Ishikawa (cell line): ENCODE results near the gene CLCN4.
A peak's percentile ranks its signal among the peaks of the same experiment; 100 is the strongest.

Experiments
- CEBPB ChIP-seq: IDR thresholded peaks from 2 replicates; pipeline ENCODE4 v1.6.1; 2012
- CREB1 ChIP-seq: IDR thresholded peaks from 2 replicates; pipeline ENCODE4 v1.6.1; 2012; ENCODE audit warnings: low read depth
- EGR1 ChIP-seq: IDR thresholded peaks from 2 replicates; pipeline ENCODE4 v1.6.1; 2012
- EP300 ChIP-seq: IDR thresholded peaks from 2 replicates; pipeline ENCODE4 v1.6.1; 2012; ENCODE audit warnings: borderline replicate concordance
- FOXM1 ChIP-seq: IDR thresholded peaks from 2 replicates; pipeline ENCODE4 v1.6.1; 2012; ENCODE audit warnings: low read depth, borderline replicate concordance
- NFIC ChIP-seq: IDR thresholded peaks from 2 replicates; pipeline ENCODE4 v1.6.1; 2012
- RAD21 ChIP-seq: IDR thresholded peaks from 2 replicates; pipeline ENCODE4 v1.6.1; 2012; ENCODE audit warnings: low read depth
- TAF1 ChIP-seq: IDR thresholded peaks from 2 replicates; pipeline ENCODE4 v1.6.1; 2012; ENCODE audit warnings: low read depth, mild to moderate bottlenecking
- TCF12 ChIP-seq: IDR thresholded peaks from 2 replicates; pipeline ENCODE4 v1.6.1; 2012; ENCODE audit warnings: low read depth
- TEAD4 ChIP-seq: IDR thresholded peaks from 2 replicates; pipeline ENCODE4 v1.6.1; 2012
- YY1 ChIP-seq: IDR thresholded peaks from 2 replicates; pipeline ENCODE4 v1.6.1; 2012; ENCODE audit warnings: low read depth
- ZBTB7A ChIP-seq: IDR thresholded peaks from 2 replicates; pipeline ENCODE4 v1.6.1; 2012; ENCODE audit warnings: low read depth
- TF ChIP-seq, protein P1 (sequence below): IDR thresholded peaks from 2 replicates; pipeline ENCODE4 v1.6.1; 2012
- TF ChIP-seq, protein P2 (sequence below): IDR thresholded peaks from 2 replicates; pipeline ENCODE4 v1.6.1; 2012; ENCODE audit warnings: low read depth, mild to moderate bottlenecking
- TF ChIP-seq, protein P3 (sequence below): IDR thresholded peaks from 2 replicates; pipeline ENCODE4 v1.6.1; 2012

CLCN4 gene

DNA sequence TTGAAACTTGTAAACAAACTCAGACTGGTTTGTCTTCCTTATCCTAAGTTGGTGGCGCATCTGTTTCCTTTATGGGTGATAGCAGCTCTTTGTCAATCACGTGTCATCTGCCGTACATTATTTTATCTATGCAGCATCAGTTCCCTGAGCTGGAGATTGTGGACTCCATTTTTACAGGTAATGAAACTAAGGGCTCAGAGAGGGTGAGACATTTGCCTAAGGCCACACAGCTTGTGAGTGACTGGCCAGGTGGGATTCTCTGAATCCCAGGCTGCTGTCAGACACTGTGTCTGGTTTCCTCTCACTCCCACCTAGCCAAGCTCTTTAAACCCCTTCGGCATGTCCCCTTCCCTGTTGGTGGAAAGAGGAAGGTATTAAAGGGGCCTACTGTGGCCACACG, 41.7 kb upstream of the CLCN4 start:
- TF ChIP-seq EP300 (no peak), CREB1 (no peak), TEAD4 (no peak), CEBPB (no peak), YY1 (no peak), EGR1 (no peak), TAF1 (no peak), NFIC (no peak), FOXM1 (no peak), ZBTB7A (no peak), TCF12 (no peak), RAD21 (no peak)
- TF ChIP-seq, protein P1, sequence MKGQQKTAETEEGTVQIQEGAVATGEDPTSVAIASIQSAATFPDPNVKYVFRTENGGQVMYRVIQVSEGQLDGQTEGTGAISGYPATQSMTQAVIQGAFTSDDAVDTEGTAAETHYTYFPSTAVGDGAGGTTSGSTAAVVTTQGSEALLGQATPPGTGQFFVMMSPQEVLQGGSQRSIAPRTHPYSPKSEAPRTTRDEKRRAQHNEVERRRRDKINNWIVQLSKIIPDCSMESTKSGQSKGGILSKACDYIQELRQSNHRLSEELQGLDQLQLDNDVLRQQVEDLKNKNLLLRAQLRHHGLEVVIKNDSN, result no peak
- TF ChIP-seq, protein P2, sequence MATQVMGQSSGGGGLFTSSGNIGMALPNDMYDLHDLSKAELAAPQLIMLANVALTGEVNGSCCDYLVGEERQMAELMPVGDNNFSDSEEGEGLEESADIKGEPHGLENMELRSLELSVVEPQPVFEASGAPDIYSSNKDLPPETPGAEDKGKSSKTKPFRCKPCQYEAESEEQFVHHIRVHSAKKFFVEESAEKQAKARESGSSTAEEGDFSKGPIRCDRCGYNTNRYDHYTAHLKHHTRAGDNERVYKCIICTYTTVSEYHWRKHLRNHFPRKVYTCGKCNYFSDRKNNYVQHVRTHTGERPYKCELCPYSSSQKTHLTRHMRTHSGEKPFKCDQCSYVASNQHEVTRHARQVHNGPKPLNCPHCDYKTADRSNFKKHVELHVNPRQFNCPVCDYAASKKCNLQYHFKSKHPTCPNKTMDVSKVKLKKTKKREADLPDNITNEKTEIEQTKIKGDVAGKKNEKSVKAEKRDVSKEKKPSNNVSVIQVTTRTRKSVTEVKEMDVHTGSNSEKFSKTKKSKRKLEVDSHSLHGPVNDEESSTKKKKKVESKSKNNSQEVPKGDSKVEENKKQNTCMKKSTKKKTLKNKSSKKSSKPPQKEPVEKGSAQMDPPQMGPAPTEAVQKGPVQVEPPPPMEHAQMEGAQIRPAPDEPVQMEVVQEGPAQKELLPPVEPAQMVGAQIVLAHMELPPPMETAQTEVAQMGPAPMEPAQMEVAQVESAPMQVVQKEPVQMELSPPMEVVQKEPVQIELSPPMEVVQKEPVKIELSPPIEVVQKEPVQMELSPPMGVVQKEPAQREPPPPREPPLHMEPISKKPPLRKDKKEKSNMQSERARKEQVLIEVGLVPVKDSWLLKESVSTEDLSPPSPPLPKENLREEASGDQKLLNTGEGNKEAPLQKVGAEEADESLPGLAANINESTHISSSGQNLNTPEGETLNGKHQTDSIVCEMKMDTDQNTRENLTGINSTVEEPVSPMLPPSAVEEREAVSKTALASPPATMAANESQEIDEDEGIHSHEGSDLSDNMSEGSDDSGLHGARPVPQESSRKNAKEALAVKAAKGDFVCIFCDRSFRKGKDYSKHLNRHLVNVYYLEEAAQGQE, result no peak
- TF ChIP-seq, protein P3, sequence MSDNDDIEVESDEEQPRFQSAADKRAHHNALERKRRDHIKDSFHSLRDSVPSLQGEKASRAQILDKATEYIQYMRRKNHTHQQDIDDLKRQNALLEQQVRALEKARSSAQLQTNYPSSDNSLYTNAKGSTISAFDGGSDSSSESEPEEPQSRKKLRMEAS, result no peak

DNA sequence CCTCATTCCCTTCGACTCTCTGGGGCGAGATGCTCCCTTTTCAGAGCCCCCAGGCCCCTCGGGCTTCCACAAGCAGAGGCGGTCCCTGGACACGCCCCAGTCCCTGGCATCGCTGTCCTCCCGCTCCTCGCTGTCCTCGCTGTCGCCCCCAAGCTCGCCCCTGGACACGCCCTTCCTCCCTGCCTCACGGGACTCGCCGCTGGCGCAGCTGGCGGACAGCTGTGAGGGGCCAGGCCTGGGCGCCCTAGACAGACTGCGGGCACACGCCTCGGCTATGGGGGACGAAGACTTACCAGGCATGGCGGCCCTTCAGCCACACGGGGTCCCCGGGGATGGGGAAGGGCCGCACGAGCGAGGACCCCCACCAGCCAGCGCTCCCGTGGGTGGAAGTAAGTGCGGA, 39.5 kb upstream of the CLCN4 start:
- TF ChIP-seq CREB1 (no peak), CEBPB (no peak), ZBTB7A (no peak), TCF12 (no peak), EP300 (no peak), TAF1 (no peak), YY1 (no peak), FOXM1 (no peak), NFIC (no peak), RAD21 (no peak), TEAD4 (no peak), EGR1 (no peak)
- TF ChIP-seq, protein P1, result no peak
- TF ChIP-seq, protein P2, result no peak
- TF ChIP-seq, protein P3, result no peak

DNA sequence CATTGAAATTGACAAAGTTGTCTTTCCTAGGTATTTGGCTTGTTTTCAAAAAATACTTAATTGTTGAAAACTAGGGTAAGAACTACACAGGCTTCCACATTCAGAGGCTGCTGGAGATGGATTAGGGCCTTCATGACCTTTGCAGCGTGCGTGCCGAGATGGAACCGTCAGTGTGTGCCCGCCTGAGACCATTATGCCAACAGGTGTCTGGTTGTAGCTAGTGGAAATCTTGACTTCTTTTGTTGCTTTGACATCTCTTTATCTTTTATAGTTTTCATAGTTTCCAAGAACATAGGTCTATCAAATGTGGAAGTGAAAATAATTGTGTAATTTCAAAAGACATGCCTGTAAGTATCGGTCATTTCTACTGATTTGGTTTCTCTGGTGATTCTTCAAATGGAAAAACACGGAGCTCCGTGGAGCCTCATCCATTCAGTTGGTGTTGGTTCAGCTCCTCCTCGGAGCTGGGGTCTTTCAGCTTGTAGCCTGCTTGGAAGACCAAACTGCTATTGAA, 38.9 kb upstream of the CLCN4 start:
- TF ChIP-seq EGR1 (no peak), CREB1 (no peak), YY1 (no peak), CEBPB (no peak), RAD21 (no peak)

DNA sequence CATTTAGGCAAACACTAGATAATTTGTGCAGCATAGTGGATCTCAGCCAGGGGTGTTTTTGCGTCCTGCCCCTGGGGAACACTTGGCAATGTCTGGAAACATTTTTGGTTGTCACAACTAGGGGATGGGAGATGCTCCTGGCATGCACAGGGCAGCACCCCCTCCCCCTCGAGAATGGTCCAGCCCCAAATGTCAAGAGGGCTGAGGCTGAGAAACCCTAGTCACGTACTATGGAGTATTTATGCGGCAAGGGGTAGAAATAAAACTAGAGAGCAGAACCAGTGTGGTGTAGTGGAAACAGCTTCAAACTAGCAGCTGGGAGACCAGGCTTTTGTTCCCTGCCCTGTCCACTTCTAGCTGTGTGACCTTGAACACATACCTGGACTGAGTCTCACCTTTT, 38.2 kb upstream of the CLCN4 start:
- no peak for TF ChIP-seq RAD21
- TF ChIP-seq TCF12, result no peak
- no peak for TF ChIP-seq NFIC
- no peak for TF ChIP-seq FOXM1
- TF ChIP-seq TEAD4, result no peak
- TF ChIP-seq, protein P2, result no peak
- no peak for TF ChIP-seq EP300
- no peak for TF ChIP-seq TAF1
- no peak for TF ChIP-seq CEBPB
- TF ChIP-seq YY1, result no peak
- no peak for TF ChIP-seq CREB1

DNA sequence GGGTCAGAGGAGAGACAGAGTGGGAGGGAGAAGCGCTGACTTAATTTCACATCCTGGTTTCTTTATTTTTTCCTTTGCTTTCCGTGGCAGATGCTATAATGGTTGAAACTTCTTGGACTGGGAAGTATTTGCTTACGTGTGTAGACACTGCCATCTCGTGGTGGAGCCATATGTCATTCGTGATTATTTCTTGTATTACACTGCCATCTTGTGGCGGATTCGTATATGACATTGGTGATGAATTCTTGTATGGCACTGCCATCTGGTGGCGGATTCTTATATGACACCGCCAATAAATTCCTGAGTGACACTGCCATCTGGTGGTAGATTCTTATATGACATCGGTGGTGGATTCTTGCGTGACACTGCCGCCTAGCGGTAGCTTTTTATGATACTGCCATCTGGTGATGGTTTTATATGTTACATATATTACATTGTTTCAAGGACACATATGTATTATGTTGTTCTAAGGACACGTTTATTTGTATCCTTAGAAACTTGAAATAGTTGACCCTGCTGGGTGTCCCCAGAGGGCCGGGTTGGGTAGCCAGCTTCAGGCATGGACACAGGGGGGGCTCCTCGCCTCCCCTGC, 37.3 kb upstream of the CLCN4 start:
- TF ChIP-seq RAD21 (peak; percentile 98), CREB1 (no peak), EGR1 (no peak), ZBTB7A (no peak), TEAD4 (peak; percentile 70; the same call in 1 of the 2 replicates), EP300 (no peak), TAF1 (no peak), NFIC (no peak), YY1 (no peak), FOXM1 (no peak), CEBPB (no peak), TCF12 (peak; percentile 61; the same call in 1 of the 2 replicates)
- TF ChIP-seq, protein P1, result no peak
- TF ChIP-seq, protein P3, result peak; percentile 18; the same call in 1 of the 2 replicates
- TF ChIP-seq, protein P2, result no peak
